Endothelial cell of umbilical vein (primary cell): ENCODE measurements around the gene RBM6. TPM values are rescaled to one million over a fixed set of nuclear protein-coding genes. Genes with fewer than 3 reads are reported as not detected.

Experiments
- BruUV-seq: library from RNA; stranded (reverse); fragments of 400-500 nt; replicated peaks from 2 replicates; lab custom pipeline; 2021; lab: Mats Ljungman, UMichigan
- CTCF ChIA-PET: fragments of 300-600, 350-600 bp; sonication (Branson Sonifier 250); formaldehyde crosslinking; loops from one replicate; lab custom pipeline; 2021; ENCODE audit warnings: antibody characterized with exemption, inconsistent platforms; lab: Charles Lee
- POLR2A ChIA-PET: fragments of 300-600, 350-600 bp; sonication (Branson Sonifier 250); formaldehyde crosslinking; loops from one replicate; lab custom pipeline; 2021; ENCODE audit warnings: antibody characterized with exemption, inconsistent platforms; lab: Charles Lee
- DNase-seq: peaks from one replicate; pipeline ENCODE4 v3.0.0-alpha.2; 2011; ENCODE audit warnings: low read depth, low spot score
- FAIRE-seq: peaks from 2 replicates; lab custom pipeline; 2011; peaks lifted over from hg19 to GRCh38; lab: Jason Lieb, UNC
- H2AFZ ChIP-seq: 2 replicates; pipeline ENCODE4 v1.6.0; 2012; ENCODE audit warnings: low read depth, low read length, control low read depth, inconsistent platforms
- H3K27ac ChIP-seq: 2 replicates; pipeline ENCODE4 v1.5.1; 2011; ENCODE audit warnings: low read depth, mild to moderate bottlenecking, control low read depth, low read length, moderate library complexity; ENCODE audit not compliant: insufficient read depth
- H3K27me3 ChIP-seq, 2 experiments: 2 replicates each; pipeline versions ENCODE4 v1.6.0 to v1.6.1; 2011; ENCODE audit warnings: low read length in 2 of 2, mixed read lengths in 1 of 2; ENCODE audit not compliant: control insufficient read depth in 2 of 2, insufficient read depth in 2 of 2
- H3K36me3 ChIP-seq, 2 experiments: 2 replicates in 1 of 2; 3 replicates in 1 of 2; pipeline ENCODE4 v1.5.1; 2011; ENCODE audit warnings: low read length in 2 of 2, mild to moderate bottlenecking in 1 of 2, moderate library complexity in 1 of 2; ENCODE audit not compliant: control insufficient read depth in 2 of 2, insufficient read depth in 2 of 2; ENCODE audit errors: extremely low read depth in 1 of 2
- H3K4me1 ChIP-seq: 3 replicates; pipeline ENCODE4 v1.5.1; 2011; ENCODE audit warnings: mild to moderate bottlenecking, low read length; ENCODE audit not compliant: control insufficient read depth, insufficient read depth; ENCODE audit errors: extremely low read depth
- H3K4me2 ChIP-seq: 2 replicates; pipeline ENCODE4 v1.6.1; 2011; ENCODE audit warnings: low read length, control low read depth, mixed read lengths; ENCODE audit not compliant: insufficient read depth
- H3K4me3 ChIP-seq, 3 experiments: fragments of 200-600 bp in 1 of 3; sonication (generic), shearing (Covaris generic) in 1 of 3; replicated peaks in 1 of 3; 2 replicates each; pipeline ENCODE4 v1.5.1; 2011 to 2016; ENCODE audit warnings: control low read depth in 3 of 3, low read length in 3 of 3, mild to moderate bottlenecking in 2 of 3, inconsistent platforms in 1 of 3, low read depth in 1 of 3, moderate library complexity in 1 of 3; ENCODE audit not compliant: insufficient read depth in 1 of 3
- H3K79me2 ChIP-seq: 2 replicates; pipeline ENCODE4 v1.6.0; 2012; ENCODE audit warnings: low read length, inconsistent platforms; ENCODE audit not compliant: control insufficient read depth, insufficient read depth
- H3K9ac ChIP-seq: replicated peaks from 2 replicates; pipeline ENCODE3; 2011; ENCODE audit warnings: low read length, control low read depth; ENCODE audit not compliant: insufficient read depth; ENCODE audit errors: extremely low read depth
- H3K9me1 ChIP-seq: replicated peaks from 3 replicates; pipeline ENCODE4 v1.6.0; 2011; ENCODE audit warnings: mild to moderate bottlenecking, low read length; ENCODE audit not compliant: control insufficient read depth, insufficient read depth; ENCODE audit errors: extremely low read depth
- H3K9me3 ChIP-seq: replicated peaks from 2 replicates; pipeline ENCODE4 v1.5.1; 2012; ENCODE audit warnings: low read length, inconsistent platforms; ENCODE audit not compliant: control insufficient read depth, insufficient read depth
- H4K20me1 ChIP-seq: replicated peaks from 2 replicates; pipeline ENCODE3; 2011; ENCODE audit warnings: mild to moderate bottlenecking, low read length; ENCODE audit not compliant: control insufficient read depth, insufficient read depth; ENCODE audit errors: extremely low read depth
- EZH2 ChIP-seq: IDR thresholded peaks from 2 replicates; pipeline ENCODE4 v1.6.1; 2012; ENCODE audit warnings: borderline replicate concordance, low read depth, mild to moderate bottlenecking, moderate library complexity, low read length, inconsistent platforms; ENCODE audit not compliant: severe bottlenecking
- FOS ChIP-seq: IDR thresholded peaks from 2 replicates; pipeline ENCODE4 v1.6.1; 2011; ENCODE audit warnings: mild to moderate bottlenecking, low read length, moderate library complexity, borderline replicate concordance; ENCODE audit not compliant: insufficient read depth
- GATA2 ChIP-seq: IDR thresholded peaks from 2 replicates; pipeline ENCODE4 v1.7.0; 2011; ENCODE audit warnings: low read depth, mild to moderate bottlenecking, moderate library complexity, mixed read lengths, low read length; ENCODE audit not compliant: insufficient read length, insufficient read depth
- JUN ChIP-seq: IDR thresholded peaks from 2 replicates; pipeline ENCODE4 v1.6.1; 2011; ENCODE audit warnings: borderline replicate concordance, low read depth; ENCODE audit not compliant: insufficient read length, insufficient read depth
- MYC ChIP-seq: IDR thresholded peaks from one replicate; pipeline ENCODE4 v1.6.1; 2011; ENCODE audit warnings: mild to moderate bottlenecking, low read depth, low read length
- POLR2A ChIP-seq: IDR thresholded peaks from 2 replicates; pipeline ENCODE4 v1.6.1; 2012; ENCODE audit warnings: low read depth, mild to moderate bottlenecking, control low read depth, low read length
- POLR2AphosphoS5 ChIP-seq: IDR thresholded peaks from 2 replicates; pipeline ENCODE4 v1.6.1; 2012; ENCODE audit warnings: low read depth, mild to moderate bottlenecking, control low read depth, low read length, moderate library complexity; ENCODE audit not compliant: insufficient read depth
- dilution Hi-C: fragments of 300-500 bp; cut with MboI; formaldehyde crosslinking; loops from one replicate; pipeline ENCODE4 v1.15.0; 2019; ENCODE audit warnings: low sequenced_read_pairs; ENCODE audit not compliant: extremely low pct_ligation_motif_present
- intact Hi-C: fragments of 100-400 bp; cut with micrococcal nuclease; formaldehyde crosslinking; loops from one replicate; pipeline ENCODE4 v1.10.0; 2022
- polyA plus RNA-seq, 4 experiments: library from polyadenylated mRNA; depleted of rRNA in 3 of 4; stranded (reverse) in 3 of 4; unstranded in 1 of 4; fragments of >200 nt; gene quantifications; 2 replicates each; pipeline versions ENCODE4 v1.2.1 to v1.2.3, GENCODE V29; 2011 to 2012; ENCODE audit warnings: missing spikeins in 1 of 4
- total RNA-seq: library from RNA; stranded (reverse); gene quantifications from 2 replicates; pipeline ENCODE4 v1.2.3, GENCODE V29; 2021
- TF ChIP-seq, protein P1 (sequence below), 2 donors: IDR thresholded peaks; 1 replicate in 1 of 2; 2 replicates in 1 of 2; pipeline ENCODE4 v1.5.1; 2011; ENCODE audit warnings: low read length in 2 of 2, mild to moderate bottlenecking in 2 of 2, moderate library complexity in 2 of 2, control low read depth in 1 of 2, inconsistent platforms in 1 of 2, low read depth in 1 of 2; ENCODE audit not compliant: insufficient read depth in 1 of 2; ENCODE audit errors: extremely low read depth in 1 of 2
- TF ChIP-seq, protein P2 (sequence below): IDR thresholded peaks from 2 replicates; pipeline ENCODE4 v1.6.1; 2011; ENCODE audit not compliant: insufficient read depth, insufficient read length

Gene RBM6
- total and polyA plus RNA-seq, 2 donors (not counting 3 experiments of a cell fraction or from before 2014, with no cell fraction given): 30.4 to 94.5 TPM

DNA sequence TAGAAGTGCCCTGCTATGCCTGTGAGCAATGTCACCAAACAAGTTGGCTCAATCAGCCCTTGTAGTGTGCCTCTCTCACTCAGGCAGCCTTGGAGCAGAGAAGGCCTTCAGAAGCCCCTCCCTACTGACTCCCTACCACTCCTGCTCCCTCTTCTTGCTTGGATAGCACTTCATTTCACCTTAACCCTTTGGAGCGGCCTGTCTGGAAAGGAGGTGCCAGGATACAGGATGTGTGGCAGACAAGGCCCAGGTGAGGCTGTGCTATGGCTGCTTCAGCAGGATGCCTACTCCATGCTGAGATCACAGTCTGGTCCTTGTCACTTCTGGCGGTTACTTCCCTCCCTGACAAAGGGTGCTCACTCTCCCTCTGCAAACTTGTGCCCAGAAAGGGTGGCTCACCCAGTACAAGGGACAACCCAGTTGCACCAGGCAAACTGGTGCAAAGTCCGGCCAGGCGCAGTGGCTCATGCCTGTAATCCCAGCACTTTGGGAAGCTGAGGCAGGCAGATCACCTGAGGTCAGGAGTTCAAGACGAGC lies 11.4 kb upstream of the RBM6 start:
- no peaks in the 10 kb centered on the region for H4K20me1 ChIP-seq
- H3K27ac ChIP-seq: no peak overlapping the region
- H2AFZ ChIP-seq: no peak overlapping the region
- no peak for TF ChIP-seq FOS
- TF ChIP-seq JUN: no peak
- TF ChIP-seq, protein P1, sequence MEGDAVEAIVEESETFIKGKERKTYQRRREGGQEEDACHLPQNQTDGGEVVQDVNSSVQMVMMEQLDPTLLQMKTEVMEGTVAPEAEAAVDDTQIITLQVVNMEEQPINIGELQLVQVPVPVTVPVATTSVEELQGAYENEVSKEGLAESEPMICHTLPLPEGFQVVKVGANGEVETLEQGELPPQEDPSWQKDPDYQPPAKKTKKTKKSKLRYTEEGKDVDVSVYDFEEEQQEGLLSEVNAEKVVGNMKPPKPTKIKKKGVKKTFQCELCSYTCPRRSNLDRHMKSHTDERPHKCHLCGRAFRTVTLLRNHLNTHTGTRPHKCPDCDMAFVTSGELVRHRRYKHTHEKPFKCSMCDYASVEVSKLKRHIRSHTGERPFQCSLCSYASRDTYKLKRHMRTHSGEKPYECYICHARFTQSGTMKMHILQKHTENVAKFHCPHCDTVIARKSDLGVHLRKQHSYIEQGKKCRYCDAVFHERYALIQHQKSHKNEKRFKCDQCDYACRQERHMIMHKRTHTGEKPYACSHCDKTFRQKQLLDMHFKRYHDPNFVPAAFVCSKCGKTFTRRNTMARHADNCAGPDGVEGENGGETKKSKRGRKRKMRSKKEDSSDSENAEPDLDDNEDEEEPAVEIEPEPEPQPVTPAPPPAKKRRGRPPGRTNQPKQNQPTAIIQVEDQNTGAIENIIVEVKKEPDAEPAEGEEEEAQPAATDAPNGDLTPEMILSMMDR (IDR thresholded peaks at IDR 0.05; ENCODE audit: extremely low read depth in 1 of 2, insufficient read depth in 1 of 2, low read depth in 1 of 2, low read length in 2 of 2): no peak
- no peak for TF ChIP-seq GATA2
- TF ChIP-seq EZH2: no peak
- TF ChIP-seq, protein P2, sequence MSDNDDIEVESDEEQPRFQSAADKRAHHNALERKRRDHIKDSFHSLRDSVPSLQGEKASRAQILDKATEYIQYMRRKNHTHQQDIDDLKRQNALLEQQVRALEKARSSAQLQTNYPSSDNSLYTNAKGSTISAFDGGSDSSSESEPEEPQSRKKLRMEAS: no peak
- no peak for TF ChIP-seq POLR2A
- TF ChIP-seq POLR2AphosphoS5: no peak
- no peak for TF ChIP-seq MYC
- no peak overlapping the region for H3K4me2 ChIP-seq
- H3K9me3 ChIP-seq: no peaks in the 10 kb centered on the region
- H3K9ac ChIP-seq: no peak overlapping the region
- dilution Hi-C loops (no loop called here), intact Hi-C loops (loop anchor here (1.0 kb wide), 1 partner anchor 11 kb away; no protein-coding TSS in a partner anchor)
- TSS peak; percentile 36 for BruUV-seq
- ChIA-PET POLR2A (no interaction called here), CTCF (interaction anchor here (1.5 to 1.8 kb wide), 3 partner anchors 11 to 389 kb away, joined by 5 to 16 read pairs (median 8); partner anchors contain the start of gene RBM6)
- FAIRE-seq (no peak), DNase-seq (no peak)
- H3K36me3 ChIP-seq: no peaks in the 10 kb centered on the region
- no peaks in the 10 kb centered on the region for H3K9me1 ChIP-seq
- peaks cover 5% of the 10 kb centered on the region for H3K4me1 ChIP-seq
- no peaks in the 10 kb centered on the region for H3K27me3 ChIP-seq
- no peak overlapping the region for H3K4me3 ChIP-seq
- peaks cover 6% of the 10 kb centered on the region for H3K79me2 ChIP-seq
